ENCODE measurements around the gene CLIC3. TPM values are rescaled to one million over a fixed set of nuclear protein-coding genes. Genes with fewer than 3 reads are reported as not detected.

Gene CLIC3
- total RNA-seq, 1 donor from 2014 or later, result 49.3 TPM

DNA sequence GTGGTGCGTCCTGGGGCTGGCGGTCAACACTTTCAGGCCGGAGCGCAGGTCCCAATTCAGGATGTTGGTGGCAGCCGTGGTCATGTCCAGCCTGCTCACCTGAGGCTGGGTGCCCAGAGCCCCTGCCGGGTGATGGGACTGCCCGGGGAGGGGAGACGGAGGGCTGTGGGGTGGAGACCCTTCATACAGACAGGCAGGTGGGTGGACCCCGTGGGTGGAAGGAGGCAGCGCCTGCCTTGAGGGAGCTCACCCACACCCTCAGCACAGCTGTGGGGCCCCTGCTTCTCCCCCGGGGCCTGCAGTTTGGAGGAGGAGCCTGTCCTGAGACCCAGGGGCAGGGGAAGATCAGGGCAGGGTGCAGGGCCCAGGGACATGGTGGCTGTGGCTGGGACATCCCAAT, 26.0 kb downstream of the CLIC3 start:
- H3K27ac ChIP-seq, result no peak overlapping the region
- H3K4me1 ChIP-seq, result peaks cover 24% of the 10 kb centered on the region
- H3K27me3 ChIP-seq (ENCODE audit: low read depth), result no peaks in the 10 kb centered on the region
- no peaks in the 10 kb centered on the region for H3K36me3 ChIP-seq
- TF ChIP-seq, protein P1, sequence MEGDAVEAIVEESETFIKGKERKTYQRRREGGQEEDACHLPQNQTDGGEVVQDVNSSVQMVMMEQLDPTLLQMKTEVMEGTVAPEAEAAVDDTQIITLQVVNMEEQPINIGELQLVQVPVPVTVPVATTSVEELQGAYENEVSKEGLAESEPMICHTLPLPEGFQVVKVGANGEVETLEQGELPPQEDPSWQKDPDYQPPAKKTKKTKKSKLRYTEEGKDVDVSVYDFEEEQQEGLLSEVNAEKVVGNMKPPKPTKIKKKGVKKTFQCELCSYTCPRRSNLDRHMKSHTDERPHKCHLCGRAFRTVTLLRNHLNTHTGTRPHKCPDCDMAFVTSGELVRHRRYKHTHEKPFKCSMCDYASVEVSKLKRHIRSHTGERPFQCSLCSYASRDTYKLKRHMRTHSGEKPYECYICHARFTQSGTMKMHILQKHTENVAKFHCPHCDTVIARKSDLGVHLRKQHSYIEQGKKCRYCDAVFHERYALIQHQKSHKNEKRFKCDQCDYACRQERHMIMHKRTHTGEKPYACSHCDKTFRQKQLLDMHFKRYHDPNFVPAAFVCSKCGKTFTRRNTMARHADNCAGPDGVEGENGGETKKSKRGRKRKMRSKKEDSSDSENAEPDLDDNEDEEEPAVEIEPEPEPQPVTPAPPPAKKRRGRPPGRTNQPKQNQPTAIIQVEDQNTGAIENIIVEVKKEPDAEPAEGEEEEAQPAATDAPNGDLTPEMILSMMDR (IDR thresholded peaks at IDR 0.05), result no peak
- no peaks in the 10 kb centered on the region for H3K9me3 ChIP-seq
- intact Hi-C loops (cut with DNase I), result no loop called here
- ATAC-seq (no peak), DNase-seq (no peak)
- H3K4me3 ChIP-seq, result no peak overlapping the region

DNA sequence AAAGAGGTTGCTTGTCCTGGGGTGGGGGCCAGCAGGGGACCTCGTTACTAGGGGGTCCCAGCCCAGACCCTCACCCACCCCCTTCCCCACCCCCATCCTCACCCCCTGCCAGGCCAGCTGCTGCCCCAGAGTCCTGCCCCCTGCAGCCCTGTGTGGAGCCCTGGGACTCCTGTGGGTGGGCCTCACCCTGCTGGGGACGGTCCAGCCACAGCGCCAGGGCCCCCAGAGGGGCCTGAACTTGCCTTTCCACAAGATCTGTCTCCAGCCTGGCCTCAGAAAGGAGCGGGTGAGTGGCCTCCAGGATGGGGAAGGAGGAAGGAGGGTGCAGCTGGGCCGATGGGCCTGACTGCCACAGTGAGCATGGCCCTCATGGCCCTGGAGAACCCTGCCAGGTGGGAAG, 26.6 kb downstream of the CLIC3 start:
- Histone ChIP-seq H3K9me3 (no peaks in the 10 kb centered on the region), H3K4me1 (peaks cover 18% of the 10 kb centered on the region), H3K4me3 (no peak overlapping the region), H3K27me3 (ENCODE audit: low read depth) (no peaks in the 10 kb centered on the region), H3K36me3 (no peaks in the 10 kb centered on the region), H3K27ac (no peak overlapping the region)
- intact Hi-C loops (cut with DNase I), result no loop called here
- TF ChIP-seq, protein P1 (IDR thresholded peaks at IDR 0.05), result no peak
- ATAC-seq, result no peak
- DNase-seq, result no peak

DNA sequence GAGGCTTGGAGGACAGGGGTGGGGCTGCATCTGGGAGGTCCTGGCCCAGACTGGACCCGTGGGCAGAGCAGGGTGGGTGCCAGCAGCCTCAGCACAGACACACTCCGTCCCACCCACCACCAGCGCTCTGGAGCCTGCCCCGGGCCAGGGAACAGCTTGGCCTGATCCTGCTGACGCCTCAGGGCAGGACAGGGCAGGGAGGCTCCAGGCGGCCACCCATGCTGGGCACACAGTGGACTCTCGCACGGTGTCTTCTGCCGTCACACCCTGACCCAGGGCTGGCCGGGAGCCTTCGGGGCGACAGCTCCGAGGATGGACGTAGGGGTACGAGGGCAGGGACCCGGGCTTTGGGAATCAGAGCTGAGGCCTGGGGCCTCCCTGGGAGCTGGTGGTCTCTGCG, 27.2 kb downstream of the CLIC3 start:
- Histone ChIP-seq H3K9me3 (no peaks in the 10 kb centered on the region), H3K36me3 (no peaks in the 10 kb centered on the region), H3K27ac (no peak overlapping the region), H3K4me3 (no peak overlapping the region), H3K27me3 (ENCODE audit: low read depth) (no peaks in the 10 kb centered on the region), H3K4me1 (peaks cover 12% of the 10 kb centered on the region)
- TF ChIP-seq, protein P1 (IDR thresholded peaks at IDR 0.05), result no peak
- ATAC-seq, result peak in 1 of 2 donors; percentile 14
- no peak for DNase-seq
- intact Hi-C loops (cut with DNase I), result no loop called here

DNA sequence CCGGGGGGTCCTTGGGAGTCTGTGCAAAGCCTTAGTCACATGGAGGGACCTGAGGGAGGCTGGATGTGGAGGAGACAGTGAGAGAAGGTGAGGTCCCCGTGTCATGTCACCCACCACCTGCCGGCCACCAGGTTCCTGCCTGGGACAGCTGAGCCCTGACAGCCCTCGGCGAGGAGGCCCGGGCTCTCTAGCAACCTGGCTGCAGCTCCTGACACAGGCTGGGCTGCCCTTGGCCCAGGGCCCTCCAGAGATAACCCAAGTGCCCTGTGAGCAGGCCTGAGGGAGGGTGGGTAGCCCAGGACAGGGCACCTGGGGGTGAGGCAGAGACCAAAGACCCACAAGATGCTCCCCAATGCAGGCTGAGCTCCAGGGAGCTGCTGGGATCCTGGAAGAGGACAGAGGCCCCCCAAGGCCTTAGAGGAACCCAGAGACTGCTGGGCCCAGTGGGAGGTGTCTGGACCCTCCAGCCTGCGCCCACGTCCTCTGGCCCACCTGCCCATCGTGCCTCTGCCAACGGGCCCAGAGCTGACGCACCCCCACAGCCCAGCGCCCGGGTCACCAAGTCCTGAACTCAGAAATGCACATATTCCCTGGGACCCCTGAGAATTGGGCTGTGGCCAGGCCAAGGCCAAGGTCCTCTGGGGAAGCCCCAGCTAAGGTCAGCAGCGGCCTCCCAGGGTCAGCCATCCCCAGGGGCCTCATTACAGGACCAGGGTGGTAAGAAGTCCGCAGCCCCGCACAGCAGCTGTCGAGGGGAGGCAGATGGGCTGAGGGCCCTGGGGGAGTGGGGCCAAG, 27.8 kb downstream of the CLIC3 start:
- Histone ChIP-seq H3K36me3 (no peaks in the 10 kb centered on the region), H3K4me3 (no peak overlapping the region), H3K4me1 (peaks cover 8% of the 10 kb centered on the region), H3K9me3 (no peaks in the 10 kb centered on the region), H3K27ac (no peak overlapping the region), H3K27me3 (ENCODE audit: low read depth) (no peaks in the 10 kb centered on the region)
- intact Hi-C loops (cut with DNase I), result no loop called here
- no peak for DNase-seq
- TF ChIP-seq, protein P1 (IDR thresholded peaks at IDR 0.05), result no peak
- no peak for ATAC-seq

DNA sequence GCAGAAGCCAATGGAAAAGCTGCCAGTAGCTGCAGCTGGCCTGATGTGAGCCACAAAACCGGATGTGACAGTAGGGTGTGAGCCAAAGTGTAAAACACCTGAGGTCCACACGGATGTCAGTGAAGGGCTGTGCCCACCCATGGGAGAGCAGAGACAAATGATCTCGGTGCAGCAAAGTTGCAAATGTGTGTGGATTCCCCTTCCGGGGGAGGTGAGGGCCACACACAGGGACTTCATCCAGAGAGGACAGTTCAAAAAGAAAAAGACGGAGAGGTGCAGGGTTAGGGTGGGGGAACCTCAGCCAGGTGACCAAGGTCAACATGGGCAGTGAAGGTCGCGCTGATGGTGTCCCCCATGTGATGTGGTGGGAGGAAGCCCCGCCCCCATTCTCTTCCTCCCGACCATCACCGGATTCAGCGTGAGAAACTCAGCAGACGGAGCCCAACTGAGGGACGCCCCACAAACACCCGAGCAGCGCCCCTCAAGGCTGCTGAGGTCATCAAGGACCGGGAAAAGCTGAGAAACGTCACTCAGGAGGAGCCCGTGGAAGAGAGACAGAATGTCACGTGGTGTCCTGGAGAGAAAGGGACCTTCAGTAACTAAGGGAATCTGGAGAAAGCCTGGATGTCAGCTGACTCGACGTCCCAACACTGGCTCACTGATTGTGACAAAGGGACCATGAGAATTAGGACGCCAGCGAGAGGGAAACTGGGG, 30.4 kb downstream of the CLIC3 start:
- no peaks in the 10 kb centered on the region for H3K9me3 ChIP-seq
- DNase-seq, result no peak
- TF ChIP-seq, protein P1 (IDR thresholded peaks at IDR 0.05), result no peak
- intact Hi-C loops (cut with DNase I), result no loop called here
- H3K4me1 ChIP-seq, result peaks cover 8% of the 10 kb centered on the region
- no peak overlapping the region for H3K4me3 ChIP-seq
- peak in 1 of 2 donors; percentile 5 for ATAC-seq
- no peaks in the 10 kb centered on the region for H3K27me3 ChIP-seq (ENCODE audit: low read depth)
- H3K36me3 ChIP-seq, result no peaks in the 10 kb centered on the region
- no peak overlapping the region for H3K27ac ChIP-seq

All from lower lobe of right lung (tissue), 2 donors.